H1 (cell line): ENCODE data around the gene TBCE. TPM values are rescaled to one million over a fixed set of nuclear protein-coding genes. Genes with fewer than 3 reads are reported as not detected.

Experiments
- CTCF ChIA-PET: fragments of 300-600 bp; sonication (Branson Sonifier 250); formaldehyde crosslinking; loops from one replicate; lab custom pipeline; 2021; ENCODE audit not compliant: partially characterized antibody; lab: Charles Lee
- POLR2A ChIA-PET: fragments of 300-600 bp; sonication (Branson Sonifier 250); formaldehyde crosslinking; loops from one replicate; lab custom pipeline; 2021; ENCODE audit warnings: inconsistent platforms; ENCODE audit not compliant: partially characterized antibody; lab: Charles Lee
- DNase-seq, 2 experiments: peaks; one replicate each; pipeline versions ENCODE4 v3.0.0 to v3.0.0-alpha.2; 2010 to 2022; ENCODE audit warnings: low spot score in 2 of 2, low read depth in 1 of 2, mixed read lengths in 1 of 2
- FAIRE-seq: peaks from 2 replicates; lab custom pipeline; 2011; peaks lifted over from hg19 to GRCh38; lab: Jason Lieb, UNC
- H2AFZ ChIP-seq: 2 replicates; pipeline ENCODE4 v1.8.1; 2012; ENCODE audit warnings: low read length, inconsistent platforms
- H2AK5ac ChIP-seq: 2 replicates; pipeline ENCODE4 v1.6.1; 2013; ENCODE audit warnings: low read depth, low read length
- H2BK120ac ChIP-seq: replicated peaks from 2 replicates; pipeline ENCODE3; 2013; ENCODE audit warnings: low read depth, low read length, inconsistent platforms
- H2BK12ac ChIP-seq: 2 replicates; pipeline ENCODE4 v1.6.1; 2013; ENCODE audit warnings: low read depth, low read length
- H2BK15ac ChIP-seq: 2 replicates; pipeline ENCODE4 v1.6.1; 2013; ENCODE audit warnings: low read length
- H2BK20ac ChIP-seq: 2 replicates; pipeline ENCODE4 v1.6.1; 2013; ENCODE audit warnings: low read length
- H2BK5ac ChIP-seq: 2 replicates; pipeline ENCODE4 v1.6.1; 2013; ENCODE audit warnings: low read depth, low read length
- H3K14ac ChIP-seq: 2 replicates; pipeline ENCODE4 v1.6.1; 2013; ENCODE audit warnings: inconsistent platforms; ENCODE audit not compliant: insufficient read length
- H3K18ac ChIP-seq: 2 replicates; pipeline ENCODE4 v1.6.1; 2013; ENCODE audit warnings: low read length; ENCODE audit errors: extremely low read depth
- H3K23ac ChIP-seq: 2 replicates; pipeline ENCODE4 v1.6.1; 2013; ENCODE audit warnings: inconsistent platforms; ENCODE audit not compliant: insufficient read length
- H3K23me2 ChIP-seq: 2 replicates; pipeline ENCODE4 v1.6.1; 2013; ENCODE audit warnings: low read depth, low read length
- H3K27ac ChIP-seq: 2 replicates; pipeline ENCODE4 v1.6.1; 2011; ENCODE audit warnings: low read depth, low read length, inconsistent platforms
- H3K27me3 ChIP-seq, 4 experiments: replicated peaks in 1 of 4; 1 replicate in 1 of 4; 2 replicates in 3 of 4; pipeline versions ENCODE4 v1.6.1 to v1.8.1; 2011 to 2013; ENCODE audit warnings: low read length in 3 of 4, mild to moderate bottlenecking in 3 of 4, inconsistent platforms in 2 of 4, mixed read lengths in 2 of 4, moderate library complexity in 1 of 4; ENCODE audit not compliant: control insufficient read depth in 3 of 4, insufficient read depth in 3 of 4; ENCODE audit errors: extremely low read depth in 1 of 4
- H3K36me3 ChIP-seq, 4 experiments: 2 replicates each; pipeline versions ENCODE4 v1.6.1 to v1.8.1; 2011 to 2013; ENCODE audit warnings: mild to moderate bottlenecking in 4 of 4, low read length in 3 of 4, moderate library complexity in 2 of 4, control low read depth in 1 of 4, inconsistent platforms in 1 of 4; ENCODE audit not compliant: insufficient read depth in 4 of 4, control insufficient read depth in 2 of 4
- H3K4ac ChIP-seq: replicated peaks from 2 replicates; pipeline ENCODE3; 2013; ENCODE audit warnings: low read length, low read depth, mixed read lengths, inconsistent platforms; ENCODE audit not compliant: insufficient read length
- H3K4me1 ChIP-seq, 4 experiments: replicated peaks in 1 of 4; 1 replicate in 1 of 4; 2 replicates in 3 of 4; pipeline versions ENCODE4 v1.6.1 to v1.8.1; 2011 to 2013; ENCODE audit warnings: low read length in 3 of 4, inconsistent platforms in 2 of 4, mixed read lengths in 1 of 4; ENCODE audit not compliant: insufficient read depth in 4 of 4, control insufficient read depth in 3 of 4
- H3K4me2 ChIP-seq, 2 experiments: 2 replicates each; pipeline versions ENCODE4 v1.6.1 to v1.8.1; 2011 to 2013; ENCODE audit warnings: low read depth in 2 of 2, low read length in 2 of 2, control low read depth in 1 of 2, inconsistent platforms in 1 of 2, mild to moderate bottlenecking in 1 of 2; ENCODE audit not compliant: insufficient read depth in 1 of 2
- H3K4me3 ChIP-seq, 4 experiments: fragments of 200-600, 300-600 bp in 1 of 4; sonication (generic), shearing (Covaris generic), sonication (Bioruptor Twin) in 1 of 4; 2 replicates each; pipeline versions ENCODE4 v1.5.1 to v1.8.1; 2011 to 2016; ENCODE audit warnings: low read length in 4 of 4, low read depth in 3 of 4, control low read depth in 2 of 4, inconsistent platforms in 2 of 4, mild to moderate bottlenecking in 2 of 4, mixed read lengths in 1 of 4, moderate library complexity in 1 of 4; ENCODE audit not compliant: insufficient read depth in 2 of 4; ENCODE audit errors: extremely low read depth in 1 of 4
- H3K56ac ChIP-seq: replicated peaks from 2 replicates; pipeline ENCODE3; 2013; ENCODE audit warnings: low read depth, mild to moderate bottlenecking, mixed read lengths, low read length, inconsistent platforms; ENCODE audit not compliant: insufficient read length
- H3K79me1 ChIP-seq: 2 replicates; pipeline ENCODE4 v1.6.1; 2013; ENCODE audit warnings: low read depth, low read length, control low read depth
- H3K79me2 ChIP-seq, 2 experiments: 2 replicates each; pipeline versions ENCODE4 v1.6.1 to v1.8.1; 2012 to 2013; ENCODE audit warnings: low read length in 2 of 2, mild to moderate bottlenecking in 2 of 2, inconsistent platforms in 1 of 2; ENCODE audit not compliant: insufficient read depth in 2 of 2, control insufficient read depth in 1 of 2
- H3K9ac ChIP-seq, 4 experiments: replicated peaks in 1 of 4; 1 replicate in 1 of 4; 2 replicates in 3 of 4; pipeline versions ENCODE4 v1.6.1 to v1.8.1; 2011 to 2013; ENCODE audit warnings: low read depth in 3 of 4, low read length in 3 of 4, control low read depth in 2 of 4, mild to moderate bottlenecking in 2 of 4, moderate library complexity in 2 of 4, inconsistent platforms in 1 of 4; ENCODE audit errors: extremely low read depth in 1 of 4
- H3K9me3 ChIP-seq, 2 experiments: 2 replicates each; pipeline versions ENCODE4 v1.6.1 to v1.8.1; 2012 to 2013; ENCODE audit warnings: mild to moderate bottlenecking in 2 of 2, moderate library complexity in 2 of 2, control low read depth in 1 of 2, inconsistent platforms in 1 of 2, low read depth in 1 of 2, low read length in 1 of 2, mixed read lengths in 1 of 2; ENCODE audit not compliant: insufficient read depth in 2 of 2
- H4K20me1 ChIP-seq, 2 experiments: replicated peaks in 1 of 2; 2 replicates each; pipeline versions ENCODE3 to v1.8.1; 2011 to 2013; ENCODE audit warnings: inconsistent platforms in 2 of 2, low read length in 2 of 2, mild to moderate bottlenecking in 1 of 2; ENCODE audit not compliant: insufficient read depth in 2 of 2, control insufficient read depth in 1 of 2
- H4K5ac ChIP-seq: 2 replicates; pipeline ENCODE4 v1.6.1; 2013; ENCODE audit warnings: low read length, low read depth, mixed read lengths, inconsistent platforms; ENCODE audit not compliant: insufficient read length
- H4K8ac ChIP-seq: 2 replicates; pipeline ENCODE4 v1.8.0; 2013; ENCODE audit warnings: mild to moderate bottlenecking, moderate library complexity, low read length, inconsistent platforms; ENCODE audit not compliant: insufficient read depth; ENCODE audit errors: extremely low read depth
- H4K91ac ChIP-seq: replicated peaks from 2 replicates; pipeline ENCODE3; 2013; ENCODE audit warnings: low read length, mixed read lengths, inconsistent platforms; ENCODE audit not compliant: insufficient read length
- BACH1 ChIP-seq: IDR thresholded peaks from 2 replicates; pipeline ENCODE4 v1.6.1; 2012; ENCODE audit warnings: low read length, improper control_type of control experiment
- BRCA1 ChIP-seq: IDR thresholded peaks from 2 replicates; pipeline ENCODE4 v1.6.1; 2012; ENCODE audit warnings: low read depth, low read length, improper control_type of control experiment
- EGR1 ChIP-seq: IDR thresholded peaks from 2 replicates; pipeline ENCODE4 v1.6.1; 2011; ENCODE audit warnings: low read depth, low read length, borderline replicate concordance
- EZH2 ChIP-seq: fragments of 200-600 bp; sonication (generic); IDR thresholded peaks from 2 replicates; pipeline ENCODE4 v1.7.1; 2012; ENCODE audit warnings: low read depth, mild to moderate bottlenecking, moderate library complexity, low read length, inconsistent platforms; ENCODE audit not compliant: severe bottlenecking
- FOSL1 ChIP-seq: IDR thresholded peaks from 2 replicates; pipeline ENCODE4 v1.6.1; 2011; ENCODE audit warnings: mild to moderate bottlenecking, low read depth, low read length, moderate library complexity; ENCODE audit not compliant: insufficient read depth
- HDAC6 ChIP-seq: IDR thresholded peaks from one replicate; pipeline ENCODE4 v1.7.1; 2012; ENCODE audit warnings: low read depth, mild to moderate bottlenecking, inconsistent platforms, low read length, moderate library complexity
- JUND ChIP-seq: IDR thresholded peaks from 2 replicates; pipeline ENCODE4 v1.6.1; 2011; ENCODE audit warnings: mild to moderate bottlenecking, improper control_type of control experiment, low read length
- MAX ChIP-seq: IDR thresholded peaks from 2 replicates; pipeline ENCODE4 v1.6.1; 2012; ENCODE audit warnings: inconsistent platforms
- POLR2A ChIP-seq, 2 experiments: IDR thresholded peaks; 1 replicate in 1 of 2; 2 replicates in 1 of 2; pipeline ENCODE4 v1.6.1; 2011; ENCODE audit warnings: low read depth in 2 of 2, low read length in 2 of 2, mild to moderate bottlenecking in 2 of 2; ENCODE audit errors: control extremely low read depth in 1 of 2
- RXRA ChIP-seq: IDR thresholded peaks from 2 replicates; pipeline ENCODE4 v1.6.1; 2011; ENCODE audit warnings: low read depth, mild to moderate bottlenecking, low read length, moderate library complexity; ENCODE audit not compliant: insufficient read depth
- SIN3A ChIP-seq, 2 experiments: IDR thresholded peaks in 1 of 2; conservative IDR thresholded peaks in 1 of 2; 2 replicates each; pipeline ENCODE4 v1.6.1; 2011 to 2012; ENCODE audit warnings: low read length in 2 of 2, improper control_type of control experiment in 1 of 2, low read depth in 1 of 2, mild to moderate bottlenecking in 1 of 2
- TAF7 ChIP-seq: optimal IDR thresholded peaks from 2 replicates; pipeline ENCODE3; 2011; ENCODE audit warnings: low read depth, mild to moderate bottlenecking, inconsistent platforms, low read length, moderate library complexity, borderline replicate concordance
- TBP ChIP-seq: IDR thresholded peaks from 2 replicates; pipeline ENCODE4 v1.6.1; 2011; ENCODE audit warnings: low read depth, low read length, improper control_type of control experiment
- TCF12 ChIP-seq: IDR thresholded peaks from 2 replicates; pipeline ENCODE4 v1.6.1; 2011; ENCODE audit warnings: low read depth, mild to moderate bottlenecking, low read length
- ZNF274 ChIP-seq: IDR thresholded peaks from 2 replicates; pipeline ENCODE4 v1.7.0; 2012; ENCODE audit warnings: low read length, borderline replicate concordance; ENCODE audit errors: extremely low read depth
- WGBS, 2 experiments: shearing (Covaris generic) in 1 of 2; methylation state at CpG; one replicate each; pipeline versions ENCODE4 v1.1.6 to v1.1.7; 2013 to 2015; ENCODE audit warnings: low lambda C conversion rate in 2 of 2, mixed read lengths in 2 of 2, inconsistent platforms in 1 of 2, low coverage in 1 of 2, missing lambda C conversion rate in 1 of 2; ENCODE audit not compliant: insufficient replicate concordance in 2 of 2, insufficient coverage in 1 of 2, insufficient read length in 1 of 2; ENCODE audit errors: extremely low coverage in 1 of 2, missing lambda C conversion rate in 1 of 2; 5-methylcytosine and 5-hydroxymethylcytosine counted together
- polyA plus RNA-seq, 7 experiments: library from polyadenylated mRNA; depleted of rRNA in 3 of 7; stranded (reverse) in 5 of 7; unstranded in 2 of 7; fragments of >200 nt in 5 of 7; fragments of 200-250 nt in 2 of 7; gene quantifications; 1 replicate in 5 of 7; 2 replicates in 1 of 7; 4 replicates in 1 of 7; pipeline versions ENCODE4 v1.2.1 to v1.2.3, GENCODE V29; 2011 to 2013; ENCODE audit warnings: missing spikeins in 2 of 7, mixed read lengths in 2 of 7
- total RNA-seq: library from RNA; stranded (reverse); fragmentation: NEBNext Ultra II Directional; extraction: Animal tissue kit (Norgen Biotek cat#: 25700); gene quantifications from 2 replicates; pipeline ENCODE4 v1.2.1, GENCODE V29; 2021

TBCE gene
- total and polyA plus RNA-seq, 2 of the 8 experiments (the other 6 are each of a cell fraction or from before 2014, with no cell fraction given): 22.7 to 42.9 TPM

GRCh38 chr1:235342471-235342870 is 24.8 kb upstream of the TBCE start:
- Histone ChIP-seq H2AK5ac (no peak overlapping the region), H3K4me1 (no peaks in the 10 kb centered on the region), H3K14ac (no peak overlapping the region), H4K91ac (no peak overlapping the region), H2BK15ac (no peak overlapping the region), H3K23me2 (no peaks in the 10 kb centered on the region), H2AFZ (no peak overlapping the region), H3K9me3 (no peaks in the 10 kb centered on the region), H3K79me1 (no peaks in the 10 kb centered on the region), H2BK12ac (no peak overlapping the region), H3K36me3 (peaks cover 2 to 20% (median 10%) of the 10 kb centered on the region in 4 experiments; a peak in 5 of 8 replicates), H2BK120ac (no peak overlapping the region), H3K56ac (no peak overlapping the region), H3K27ac (no peak overlapping the region), H4K5ac (no peak overlapping the region), H2BK5ac (no peak overlapping the region), H3K18ac (no peak overlapping the region), H3K9ac (no peak overlapping the region), H3K27me3 (no peaks in the 10 kb centered on the region), H3K4me3 (no peak overlapping the region), H3K4ac (no peak overlapping the region), H3K23ac (no peak overlapping the region), H4K8ac (no peak overlapping the region), H3K4me2 (no peak overlapping the region), H2BK20ac (no peak overlapping the region), H3K79me2 (no peaks in the 10 kb centered on the region), H4K20me1 (no peaks in the 10 kb centered on the region)
- POLR2A ChIA-PET: interaction anchor here (0.6 to 5.4 kb wide), 2 partner anchors 14 to 36 kb away, joined by 3 to 39 read pairs; partner anchors contain the start of genes ARID4B and GGPS1
- DNase-seq (no peak), FAIRE-seq (no peak)
- 93% methylated on average over 3 of the region's 3 CpGs; no CpG with 5 or more reads in 1 of the 2 experiments for WGBS, 2 experiments
- CTCF ChIA-PET: interaction anchor here (0.7 to 3.4 kb wide), 3 partner anchors 8 to 183 kb away, joined by 3 to 10 read pairs (median 3); no protein-coding TSS in a partner anchor
- no peak for TF ChIP-seq MAX
- TF ChIP-seq JUND: no peak
- TF ChIP-seq TAF7: no peak
- TF ChIP-seq EGR1: no peak
- TF ChIP-seq BRCA1: no peak
- no peak for TF ChIP-seq HDAC6
- no peak for TF ChIP-seq FOSL1
- TF ChIP-seq ZNF274: no peak
- no peak for TF ChIP-seq EZH2
- TF ChIP-seq TBP: no peak
- TF ChIP-seq POLR2A (IDR thresholded peaks at IDR 0.05; ENCODE audit: control extremely low read depth in 1 of 2, low read depth in 2 of 2, low read length in 2 of 2): no peak
- no peak for TF ChIP-seq BACH1
- TF ChIP-seq RXRA: no peak
- TF ChIP-seq TCF12: no peak
- no peak for TF ChIP-seq SIN3A (conservative IDR thresholded peaks at IDR 0.05 in 1 of 2, IDR thresholded peaks at IDR 0.05 in 1 of 2; ENCODE audit: low read depth in 1 of 2, low read length in 2 of 2)
